Lower leg skin (tissue), 4 donors: ENCODE results near the gene PIP5K1B. TPM values are rescaled to one million over a fixed set of nuclear protein-coding genes. Genes with fewer than 3 reads are reported as not detected.

Source experiments
- DNase-seq, 2 donors: peaks; one replicate each; pipeline ENCODE4 v3.0.0-alpha.2; 2019; ENCODE audit warnings: low spot score in 2 of 2
- H3K4me3 ChIP-seq: fragments of 200-600 bp; sonication (generic); 2 replicates; pipeline ENCODE4 v1.5.1; 2017; ENCODE audit warnings: mild to moderate bottlenecking, low read depth; ENCODE audit not compliant: poor library complexity, severe bottlenecking
- CTCF ChIP-seq, 3 donors: fragments of 450-650 bp; IDR thresholded peaks; one replicate each; pipeline ENCODE4 v1.5.1; 2016; ENCODE audit warnings: antibody characterized with exemption in 3 of 3, mild to moderate bottlenecking in 3 of 3, moderate library complexity in 2 of 3
- POLR2A ChIP-seq, 2 donors: fragments of 450-650 bp; IDR thresholded peaks; one replicate each; pipeline ENCODE4 v1.6.1; 2016 to 2017; ENCODE audit warnings: antibody characterized with exemption in 2 of 2, mild to moderate bottlenecking in 1 of 2, moderate library complexity in 1 of 2
- whole genome bisulfite sequencing, 2 donors: methylation state at CpG; one replicate each; pipeline ENCODE4 v1.1.5; 2018; 5-methylcytosine and 5-hydroxymethylcytosine counted together
- intact Hi-C: fragments of 100-400 bp; cut with DNase I; formaldehyde crosslinking; loops from one replicate; pipeline ENCODE4 v1.15.0; 2023; ENCODE audit warnings: low total_unique reads
- total RNA-seq, 4 donors: library from RNA; depleted of rRNA; stranded (reverse); fragments of >200 nt; gene quantifications; one replicate each; pipeline ENCODE4 v1.1.0, GENCODE V29; 2016

PIP5K1B gene
- total RNA-seq, 4 donors from 2014 or later: 0.42 to 3.3 (median 2.7) TPM

- WGBS, 2 donors: 58 to 65% methylated on average over 2 of the region's 2 CpGs
- intact Hi-C loops: no loop called here
- H3K4me3 ChIP-seq: no peak overlapping the region
- DNase-seq: no peak
- no peak for TF ChIP-seq CTCF (IDR thresholded peaks at IDR 0.05)
- no peak for TF ChIP-seq POLR2A (IDR thresholded peaks at IDR 0.05)
Measured at GRCh38 chr9:68914751-68915150, 209.7 kb downstream of the PIP5K1B start.

GRCh38 chr9:68919661-68920060 lies 214.6 kb downstream of the PIP5K1B start:
- no peak overlapping the region for H3K4me3 ChIP-seq
- intact Hi-C loops: no loop called here
- TF ChIP-seq POLR2A (IDR thresholded peaks at IDR 0.05) (no peak), CTCF (IDR thresholded peaks at IDR 0.05) (no peak)
- 67 to 68% methylated on average over 2 of the region's 2 CpGs for WGBS, 2 donors
- no peak for DNase-seq

- DNase-seq: no peak
- intact Hi-C loops: no loop called here
Measured at GRCh38 chr9:68920921-68921320, 215.9 kb downstream of the PIP5K1B start.

GRCh38 chr9:68923480-68923879 lies 218.4 kb downstream of the PIP5K1B start:
- no peak for TF ChIP-seq POLR2A (IDR thresholded peaks at IDR 0.05)
- no peak for TF ChIP-seq CTCF (IDR thresholded peaks at IDR 0.05)
- H3K4me3 ChIP-seq: no peak overlapping the region
- intact Hi-C loops: no loop called here
- no peak for DNase-seq

More at GRCh38 chr9:68920921-68921320, 215.9 kb downstream of the PIP5K1B start:
- no peak overlapping the region for H3K4me3 ChIP-seq
- TF ChIP-seq POLR2A (IDR thresholded peaks at IDR 0.05): no peak
- TF ChIP-seq CTCF (IDR thresholded peaks at IDR 0.05): no peak
- WGBS, 2 donors: 89 to 97% methylated on average over 1 of the region's 1 CpG

GRCh38 chr9:68925175-68925574 lies 220.1 kb downstream of the PIP5K1B start:
- TF ChIP-seq POLR2A (IDR thresholded peaks at IDR 0.05) (no peak), CTCF (IDR thresholded peaks at IDR 0.05) (no peak)
- intact Hi-C loops: no loop called here

GRCh38 chr9:68927165-68927564 lies 222.1 kb downstream of the PIP5K1B start:
- intact Hi-C loops: no loop called here
- WGBS, 2 donors: 57 to 60% methylated on average over 2 of the region's 2 CpGs
- H3K4me3 ChIP-seq: no peak overlapping the region
- TF ChIP-seq POLR2A (IDR thresholded peaks at IDR 0.05) (no peak), CTCF (IDR thresholded peaks at IDR 0.05) (no peak)
- no peak for DNase-seq

More at GRCh38 chr9:68925175-68925574, 220.1 kb downstream of the PIP5K1B start:
- no peak overlapping the region for H3K4me3 ChIP-seq
- DNase-seq: no peak
- 57 to 63% methylated on average over 6 of the region's 6 CpGs for WGBS, 2 donors
